NCI-H2171 (cell line): ENCODE measurements around the gene C15orf39.

Source experiments
- DNase-seq: peaks from one replicate; lab custom pipeline; 2025; lab: John Stamatoyannopoulos, UW

The C15orf39 gene

GRCh38 chr15:75197062-75197630, 4.5 kb upstream of the C15orf39 start:
- DNase-seq, result no peak

- DNase-seq, result no peak
Observed at GRCh38 chr15:75198560-75199356, 2.9 kb upstream of the C15orf39 start.

GRCh38 chr15:75199357-75199940, 2.2 kb upstream of the C15orf39 start:
- no peak for DNase-seq

- no peak for DNase-seq
Observed at GRCh38 chr15:75200391-75200764, 1.3 kb upstream of the C15orf39 start.

- peak; percentile 64 for DNase-seq
Observed at GRCh38 chr15:75200765-75201615, 692 bp upstream of the C15orf39 start.

GRCh38 chr15:75202251-75203016, 752 bp downstream of the C15orf39 start:
- peak; percentile 64 for DNase-seq

GRCh38 chr15:75203017-75203907, 1.6 kb downstream of the C15orf39 start:
- DNase-seq, result no peak

GRCh38 chr15:75203908-75204263, 2.2 kb downstream of the C15orf39 start:
- DNase-seq, result no peak

GRCh38 chr15:75204340-75205063, 2.8 kb downstream of the C15orf39 start:
- DNase-seq, result peak; percentile 93

GRCh38 chr15:75205064-75205395, 3.3 kb downstream of the C15orf39 start:
- DNase-seq, result no peak

GRCh38 chr15:75206006-75206405, 4.3 kb downstream of the C15orf39 start:
- no peak for DNase-seq

- DNase-seq, result no peak
Observed at GRCh38 chr15:75206803-75207617, 5.3 kb downstream of the C15orf39 start.

- DNase-seq, result no peak
Observed at GRCh38 chr15:75207618-75208500, 6.2 kb downstream of the C15orf39 start.

- no peak for DNase-seq
Observed at GRCh38 chr15:75208501-75209288, 7.0 kb downstream of the C15orf39 start.

GRCh38 chr15:75209289-75209676, 7.6 kb downstream of the C15orf39 start:
- DNase-seq, result no peak

GRCh38 chr15:75210811-75211230, 9.1 kb downstream of the C15orf39 start:
- DNase-seq, result no peak

- no peak for DNase-seq
Observed at GRCh38 chr15:75211436-75212199, 9.9 kb downstream of the C15orf39 start.
